Subcutaneous adipose tissue (tissue), 4 donors: ENCODE measurements around the gene FBXO2. TPM values are rescaled to one million over a fixed set of nuclear protein-coding genes. Genes with fewer than 3 reads are reported as not detected.

Source experiments
- CTCF ChIP-seq: fragments of 450-650 bp; IDR thresholded peaks from one replicate; pipeline ENCODE4 v1.5.1; 2016; ENCODE audit warnings: low read depth, mild to moderate bottlenecking, control low read depth, antibody characterized with exemption, moderate library complexity
- total RNA-seq, 4 donors: library from RNA; depleted of rRNA; stranded (reverse); fragments of >200 nt; gene quantifications; one replicate each; pipeline ENCODE4 v1.1.0, GENCODE V29; 2016

FBXO2 gene
- total RNA-seq, 4 donors from 2014 or later = 0.22 to 0.51 TPM; not detected in 2

- TF ChIP-seq CTCF = no peak
These were observed 36.4 kb upstream of the FBXO2 start for GRCh38 chr1:11690397-11691301.

GRCh38 chr1:11688506-11688905, 34.3 kb upstream of the FBXO2 start:
- TF ChIP-seq CTCF = no peak

- TF ChIP-seq CTCF = no peak
These were observed 31.1 kb upstream of the FBXO2 start for GRCh38 chr1:11685210-11685752.

- TF ChIP-seq CTCF = no peak
These were observed 29.8 kb upstream of the FBXO2 start for GRCh38 chr1:11684070-11684469.

GRCh38 chr1:11682799-11683198, 28.6 kb upstream of the FBXO2 start:
- TF ChIP-seq CTCF = no peak

GRCh38 chr1:11682287-11682771, 28.1 kb upstream of the FBXO2 start:
- no peak for TF ChIP-seq CTCF

- TF ChIP-seq CTCF = no peak
These were observed 27.0 kb upstream of the FBXO2 start, which contains the start of gene MAD2L2 for GRCh38 chr1:11681071-11681771. Gene MAD2L2, minus strand, starts transcription at chr1:11681148. Its CDS starts 547 bp downstream, at chr1:11680601.
